ENCODE results near the gene TINCR. TPM values are rescaled to one million over a fixed set of nuclear protein-coding genes. Genes with fewer than 3 reads are reported as not detected.

TINCR gene
- total and polyA plus RNA-seq, 2 donors (not counting 3 experiments of a cell fraction or from before 2014, with no cell fraction given): 0.01 TPM; not detected in 1

DNA sequence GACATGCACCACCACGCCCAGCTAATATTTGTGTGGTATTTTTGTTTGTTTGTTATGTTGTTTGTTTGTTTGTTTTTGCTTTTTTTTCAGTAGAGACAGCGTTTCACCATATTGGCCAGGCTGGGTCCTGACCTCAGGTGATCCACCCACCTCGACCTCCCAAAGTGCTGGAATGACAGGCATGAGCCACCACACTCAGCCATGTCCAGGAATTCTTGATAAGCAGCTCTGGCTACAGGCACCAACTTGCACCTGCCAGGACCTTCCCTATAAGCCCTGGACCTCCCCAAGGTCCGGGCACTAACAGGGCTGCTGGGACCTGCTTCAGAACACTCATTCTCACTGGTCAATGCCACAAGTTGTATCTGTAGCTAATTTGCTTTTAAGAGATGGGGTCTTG lies 48.7 kb downstream of the TINCR start:
- H3K9me1 ChIP-seq (replicated peaks; ENCODE audit: control insufficient read depth, extremely low read depth, insufficient read depth, low read length): no peaks in the 10 kb centered on the region
- H3K9me3 ChIP-seq (replicated peaks; ENCODE audit: control insufficient read depth, insufficient read depth, low read length): no peaks in the 10 kb centered on the region
- FAIRE-seq (no peak), DNase-seq (ENCODE audit: low read depth, low spot score) (no peak)
- no peak overlapping the region for H3K4me2 ChIP-seq (ENCODE audit: insufficient read depth, low read length)
- no peak for TF ChIP-seq FOS (IDR thresholded peaks at IDR 0.05; ENCODE audit: borderline replicate concordance, insufficient read depth, low read length)
- TF ChIP-seq, protein P1, sequence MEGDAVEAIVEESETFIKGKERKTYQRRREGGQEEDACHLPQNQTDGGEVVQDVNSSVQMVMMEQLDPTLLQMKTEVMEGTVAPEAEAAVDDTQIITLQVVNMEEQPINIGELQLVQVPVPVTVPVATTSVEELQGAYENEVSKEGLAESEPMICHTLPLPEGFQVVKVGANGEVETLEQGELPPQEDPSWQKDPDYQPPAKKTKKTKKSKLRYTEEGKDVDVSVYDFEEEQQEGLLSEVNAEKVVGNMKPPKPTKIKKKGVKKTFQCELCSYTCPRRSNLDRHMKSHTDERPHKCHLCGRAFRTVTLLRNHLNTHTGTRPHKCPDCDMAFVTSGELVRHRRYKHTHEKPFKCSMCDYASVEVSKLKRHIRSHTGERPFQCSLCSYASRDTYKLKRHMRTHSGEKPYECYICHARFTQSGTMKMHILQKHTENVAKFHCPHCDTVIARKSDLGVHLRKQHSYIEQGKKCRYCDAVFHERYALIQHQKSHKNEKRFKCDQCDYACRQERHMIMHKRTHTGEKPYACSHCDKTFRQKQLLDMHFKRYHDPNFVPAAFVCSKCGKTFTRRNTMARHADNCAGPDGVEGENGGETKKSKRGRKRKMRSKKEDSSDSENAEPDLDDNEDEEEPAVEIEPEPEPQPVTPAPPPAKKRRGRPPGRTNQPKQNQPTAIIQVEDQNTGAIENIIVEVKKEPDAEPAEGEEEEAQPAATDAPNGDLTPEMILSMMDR (IDR thresholded peaks at IDR 0.05; ENCODE audit: extremely low read depth in 1 of 2, insufficient read depth in 1 of 2, low read depth in 1 of 2, low read length in 2 of 2): no peak
- TF ChIP-seq POLR2AphosphoS5 (IDR thresholded peaks at IDR 0.05; ENCODE audit: insufficient read depth, low read depth, low read length): no peak
- TF ChIP-seq GATA2 (IDR thresholded peaks at IDR 0.05; ENCODE audit: insufficient read depth, insufficient read length, low read depth, low read length): no peak
- no peak for TF ChIP-seq MYC (IDR thresholded peaks at IDR 0.05; ENCODE audit: low read depth, low read length)
- no peak for TF ChIP-seq JUN (IDR thresholded peaks at IDR 0.05; ENCODE audit: borderline replicate concordance, insufficient read depth, insufficient read length, low read depth)
- TF ChIP-seq, protein P2, sequence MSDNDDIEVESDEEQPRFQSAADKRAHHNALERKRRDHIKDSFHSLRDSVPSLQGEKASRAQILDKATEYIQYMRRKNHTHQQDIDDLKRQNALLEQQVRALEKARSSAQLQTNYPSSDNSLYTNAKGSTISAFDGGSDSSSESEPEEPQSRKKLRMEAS (IDR thresholded peaks at IDR 0.05; ENCODE audit: insufficient read depth, insufficient read length): no peak
- no peak for TF ChIP-seq EZH2 (IDR thresholded peaks at IDR 0.05; ENCODE audit: borderline replicate concordance, low read depth, low read length, severe bottlenecking)
- TF ChIP-seq POLR2A (IDR thresholded peaks at IDR 0.05; ENCODE audit: low read depth, low read length): no peak
- H3K27ac ChIP-seq (ENCODE audit: insufficient read depth, low read depth, low read length): no peak overlapping the region
- no peak overlapping the region for H3K9ac ChIP-seq (replicated peaks; ENCODE audit: extremely low read depth, insufficient read depth, low read length)
- intact Hi-C loops (cut with micrococcal nuclease): no loop called here
- no peak overlapping the region for H2AFZ ChIP-seq (ENCODE audit: low read depth, low read length)
- no peaks in the 10 kb centered on the region for H3K27me3 ChIP-seq (ENCODE audit: control insufficient read depth in 2 of 2, insufficient read depth in 2 of 2, low read length in 2 of 2)
- no peaks in the 10 kb centered on the region for H3K36me3 ChIP-seq (ENCODE audit: control insufficient read depth in 2 of 2, extremely low read depth in 1 of 2, insufficient read depth in 2 of 2, low read length in 2 of 2)
- dilution Hi-C loops (cut with MboI; ENCODE audit: extremely low pct_ligation_motif_present, low sequenced_read_pairs): no loop called here
- H4K20me1 ChIP-seq (replicated peaks; ENCODE audit: control insufficient read depth, extremely low read depth, insufficient read depth, low read length): no peaks in the 10 kb centered on the region
- ChIA-PET CTCF (interaction anchor here (1.5 kb wide), 1 partner anchor 15 kb away, joined by 3 read pairs; no protein-coding TSS in a partner anchor), POLR2A (no interaction called here)
- no TSS peak for BruUV-seq (replicated peaks)
- no peak overlapping the region for H3K4me3 ChIP-seq (replicated peaks in 1 of 3; ENCODE audit: insufficient read depth in 1 of 3, low read depth in 1 of 3, low read length in 3 of 3)
- no peaks in the 10 kb centered on the region for H3K79me2 ChIP-seq (ENCODE audit: control insufficient read depth, insufficient read depth, low read length)
- no peaks in the 10 kb centered on the region for H3K4me1 ChIP-seq (ENCODE audit: control insufficient read depth, extremely low read depth, insufficient read depth, low read length)

Measured in endothelial cell of umbilical vein (primary cell).